ENCODE measurements around the gene HIF1A. TPM values are rescaled to one million over a fixed set of nuclear protein-coding genes. Genes with fewer than 3 reads are reported as not detected.

Gene HIF1A
- total RNA-seq, 4 donors from 2014 or later, result 137 to 295 (median 158) TPM

DNA sequence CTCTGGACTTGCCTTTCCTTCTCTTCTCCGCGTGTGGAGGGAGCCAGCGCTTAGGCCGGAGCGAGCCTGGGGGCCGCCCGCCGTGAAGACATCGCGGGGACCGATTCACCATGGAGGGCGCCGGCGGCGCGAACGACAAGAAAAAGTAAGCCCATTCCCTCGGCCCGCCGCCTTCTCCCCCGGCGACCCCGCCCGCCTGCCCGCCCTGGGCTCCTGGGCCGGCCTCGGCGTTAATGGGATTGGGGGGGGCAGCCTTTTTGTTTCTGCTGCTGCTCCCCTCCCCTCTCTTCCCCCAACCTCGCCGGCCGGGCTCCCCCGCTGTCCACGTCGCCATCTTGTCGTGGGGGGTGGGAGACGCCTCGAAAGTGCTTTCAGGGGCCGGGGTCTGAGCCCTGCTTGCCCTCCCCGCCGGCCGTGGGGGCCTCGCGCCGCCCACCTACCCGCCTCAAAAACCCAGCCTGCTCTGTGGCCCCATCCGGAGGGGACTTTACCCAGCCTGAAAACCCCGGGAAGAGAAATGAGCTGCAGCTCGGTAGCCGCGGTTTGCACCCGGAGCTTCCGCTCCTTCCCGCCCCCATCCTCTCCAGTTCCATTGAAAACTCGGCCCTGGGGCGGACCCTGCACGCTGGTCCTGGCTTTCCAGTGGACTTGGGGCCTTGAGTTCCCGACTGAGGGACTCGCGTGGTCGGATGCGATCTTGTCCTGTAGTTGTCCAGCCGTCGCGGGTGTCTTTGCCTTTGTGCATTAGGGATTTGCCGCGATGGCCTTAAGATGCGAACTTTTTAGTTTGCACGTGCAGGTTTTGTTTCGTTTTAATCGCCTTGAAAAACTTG lies 598 bp downstream of the HIF1A start:
- intact Hi-C loops (cut with DNase I), result no loop called here
- Histone ChIP-seq H3K27ac (peak overlapping the region; percentile 98 to 100 (median 99)), H3K9me3 (no peaks in the 10 kb centered on the region), H3K4me1 (peaks cover 24 to 27% of the 10 kb centered on the region in 2 donors), H3K27me3 (no peaks in the 10 kb centered on the region), H3K36me3 (no peaks in the 10 kb centered on the region), H3K4me3 (replicated peaks in 1 of 3) (peak overlapping the region; percentile 93 to 98 (median 97))
- WGBS, 2 donors, result 0% methylated on average over 24 to 31 of the region's 70 CpGs
- TF ChIP-seq, protein P1, sequence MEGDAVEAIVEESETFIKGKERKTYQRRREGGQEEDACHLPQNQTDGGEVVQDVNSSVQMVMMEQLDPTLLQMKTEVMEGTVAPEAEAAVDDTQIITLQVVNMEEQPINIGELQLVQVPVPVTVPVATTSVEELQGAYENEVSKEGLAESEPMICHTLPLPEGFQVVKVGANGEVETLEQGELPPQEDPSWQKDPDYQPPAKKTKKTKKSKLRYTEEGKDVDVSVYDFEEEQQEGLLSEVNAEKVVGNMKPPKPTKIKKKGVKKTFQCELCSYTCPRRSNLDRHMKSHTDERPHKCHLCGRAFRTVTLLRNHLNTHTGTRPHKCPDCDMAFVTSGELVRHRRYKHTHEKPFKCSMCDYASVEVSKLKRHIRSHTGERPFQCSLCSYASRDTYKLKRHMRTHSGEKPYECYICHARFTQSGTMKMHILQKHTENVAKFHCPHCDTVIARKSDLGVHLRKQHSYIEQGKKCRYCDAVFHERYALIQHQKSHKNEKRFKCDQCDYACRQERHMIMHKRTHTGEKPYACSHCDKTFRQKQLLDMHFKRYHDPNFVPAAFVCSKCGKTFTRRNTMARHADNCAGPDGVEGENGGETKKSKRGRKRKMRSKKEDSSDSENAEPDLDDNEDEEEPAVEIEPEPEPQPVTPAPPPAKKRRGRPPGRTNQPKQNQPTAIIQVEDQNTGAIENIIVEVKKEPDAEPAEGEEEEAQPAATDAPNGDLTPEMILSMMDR (IDR thresholded peaks at IDR 0.05), result no peak
- TF ChIP-seq POLR2A (IDR thresholded peaks at IDR 0.05), result peak in 1 of 2 donors; percentile 62
- DNase-seq, result peak; percentile 71 to 73

DNA sequence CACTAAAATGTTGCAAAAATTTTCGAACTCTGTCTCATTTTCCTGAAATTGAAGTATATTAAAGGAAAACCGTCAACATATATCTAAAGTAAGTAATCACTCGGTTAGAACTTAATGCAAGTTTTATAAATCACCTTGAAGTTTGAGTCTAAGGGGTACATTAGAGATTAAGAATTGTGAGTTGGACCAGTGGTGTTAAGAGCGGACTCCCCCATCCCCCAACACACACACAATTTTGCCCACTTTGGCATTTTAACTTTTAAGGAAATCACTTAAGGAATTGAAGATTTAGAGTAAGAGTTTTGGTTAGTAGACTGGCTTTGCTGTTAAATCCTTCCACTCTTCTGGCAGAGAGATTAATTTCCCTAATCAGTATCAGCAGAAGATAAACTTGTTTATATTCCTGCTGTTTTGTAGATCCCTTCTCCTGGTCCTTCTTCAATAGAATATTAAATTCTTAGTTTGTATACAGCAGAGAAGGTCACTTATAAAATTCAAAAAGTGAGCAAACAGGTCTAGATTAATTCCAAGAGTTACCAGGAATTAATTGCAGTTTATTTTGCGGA lies 1.5 kb downstream of the HIF1A start:
- no peak for DNase-seq
- H3K27me3 ChIP-seq, result no peaks in the 10 kb centered on the region
- no peaks in the 10 kb centered on the region for H3K36me3 ChIP-seq
- WGBS, 2 donors, result 7 to 10% methylated on average over 5 of the region's 5 CpGs
- H3K4me3 ChIP-seq (replicated peaks in 1 of 3), result peak overlapping the region; percentile 93 to 98 (median 97)
- TF ChIP-seq, protein P1 (IDR thresholded peaks at IDR 0.05), result no peak
- TF ChIP-seq POLR2A (IDR thresholded peaks at IDR 0.05), result no peak
- H3K4me1 ChIP-seq, result peaks cover 27 to 32% of the 10 kb centered on the region in 2 donors
- no peaks in the 10 kb centered on the region for H3K9me3 ChIP-seq
- peak overlapping the region; percentile 98 to 100 (median 99) for H3K27ac ChIP-seq
- intact Hi-C loops (cut with DNase I), result no loop called here

DNA sequence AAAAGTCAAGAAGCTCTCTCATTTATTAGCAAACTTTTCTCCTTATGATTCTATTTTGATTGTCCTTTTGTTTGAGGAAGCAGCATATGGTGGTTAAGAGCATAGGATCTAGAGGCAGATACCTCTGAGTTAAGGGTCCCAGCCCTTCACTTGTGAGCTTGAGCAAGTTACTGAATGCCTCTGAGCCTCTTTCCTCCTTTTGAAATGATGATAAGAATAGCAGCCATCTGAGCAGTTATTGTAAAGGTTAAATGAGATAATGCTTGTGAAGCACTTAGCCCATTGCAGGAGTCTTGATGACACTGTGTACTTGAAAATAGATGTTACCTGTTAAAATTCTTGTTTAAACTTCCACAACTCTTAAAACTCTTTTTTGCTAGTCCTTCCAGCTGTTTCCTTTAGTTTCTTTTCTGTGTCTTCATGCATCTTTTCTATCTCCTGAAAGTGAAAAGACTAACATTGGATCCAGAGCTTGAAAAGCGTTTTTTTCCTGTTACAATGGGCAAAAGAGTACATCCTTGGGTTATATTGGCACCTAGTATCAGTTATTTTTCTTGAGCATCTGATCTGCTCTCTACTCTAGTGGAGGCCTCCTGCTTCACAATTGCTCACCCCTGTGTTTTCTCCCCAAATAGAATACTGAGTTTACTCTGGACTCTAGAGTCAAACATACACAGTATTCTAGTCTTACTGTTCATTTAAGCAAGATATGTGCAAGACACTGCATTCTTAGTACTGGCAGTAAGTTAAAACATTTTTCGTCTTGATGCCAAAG lies 3.1 kb downstream of the HIF1A start:
- intact Hi-C loops (cut with DNase I), result no loop called here
- TF ChIP-seq, protein P1 (IDR thresholded peaks at IDR 0.05), result no peak
- no peak for TF ChIP-seq POLR2A (IDR thresholded peaks at IDR 0.05)
- H3K4me1 ChIP-seq, result peaks cover 32 to 34% of the 10 kb centered on the region in 2 donors
- DNase-seq, result no peak
- 46% methylated on average over 2 of the region's 2 CpGs for WGBS, 2 donors
- no peaks in the 10 kb centered on the region for H3K9me3 ChIP-seq
- H3K4me3 ChIP-seq (replicated peaks in 1 of 3), result peak overlapping the region in 1 of 3 donors; percentile 98
- H3K27me3 ChIP-seq, result no peaks in the 10 kb centered on the region
- peak overlapping the region; percentile 98 to 100 (median 99) for H3K27ac ChIP-seq
- H3K36me3 ChIP-seq, result no peaks in the 10 kb centered on the region

DNA sequence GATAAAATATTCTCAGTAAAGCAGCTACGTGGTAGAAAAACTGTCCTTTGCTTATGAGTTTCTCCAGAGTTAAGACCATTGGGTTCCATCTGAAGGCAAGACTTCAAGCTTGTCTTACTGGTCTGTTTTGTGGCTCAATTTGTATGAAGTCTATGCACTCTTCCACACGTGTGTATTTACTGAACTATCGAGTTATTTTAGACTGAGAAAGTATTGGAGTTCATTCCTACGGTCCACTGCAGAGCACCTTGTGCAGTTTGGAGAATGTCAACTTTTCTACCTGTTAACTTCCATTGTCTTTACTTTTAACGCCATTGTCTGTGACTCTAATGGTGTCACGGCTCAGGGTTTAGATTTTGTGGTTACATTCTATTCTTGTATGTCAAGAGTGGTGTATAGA lies 3.7 kb downstream of the HIF1A start:
- H3K27me3 ChIP-seq, result no peaks in the 10 kb centered on the region
- H3K4me1 ChIP-seq, result peaks cover 32 to 34% of the 10 kb centered on the region in 2 donors
- intact Hi-C loops (cut with DNase I), result no loop called here
- no peaks in the 10 kb centered on the region for H3K9me3 ChIP-seq
- H3K36me3 ChIP-seq, result no peaks in the 10 kb centered on the region
- peak overlapping the region; percentile 98 to 100 (median 99) for H3K27ac ChIP-seq
- WGBS, 2 donors, result 28 to 35% methylated on average over 6 of the region's 6 CpGs
- DNase-seq, result no peak
- no peak overlapping the region for H3K4me3 ChIP-seq (replicated peaks in 1 of 3)
- peak in 1 of 2 donors; percentile 43 for TF ChIP-seq POLR2A (IDR thresholded peaks at IDR 0.05)
- TF ChIP-seq, protein P1 (IDR thresholded peaks at IDR 0.05), result no peak

Data from thyroid gland (tissue), 4 donors.